ENCODE measurements around the gene PTX3. TPM values are rescaled to one million over a fixed set of nuclear protein-coding genes. Genes with fewer than 3 reads are reported as not detected.

The PTX3 gene
- total and polyA plus RNA-seq, 2 of the 13 experiments (the other 11 are each of a cell fraction or from before 2014, with no cell fraction given) = not detected

GRCh38 chr3:157387708-157388435 is 48.8 kb upstream of the PTX3 start:
- Histone ChIP-seq H3K9ac (ENCODE audit: insufficient read depth, low read depth, low read length) (no peak overlapping the region), H4K20me1 (ENCODE audit: insufficient read depth, low read length) (no peaks in the 10 kb centered on the region), H3K79me2 (ENCODE audit: insufficient read depth, low read length) (no peaks in the 10 kb centered on the region), H3K4me2 (ENCODE audit: low read depth, low read length) (no peak overlapping the region), H3K27me3 (ENCODE audit: control insufficient read depth in 1 of 2, insufficient read depth in 2 of 2, low read length in 2 of 2) (no peaks in the 10 kb centered on the region; a peak in 1 of 5 replicates), H3K4me1 (ENCODE audit: insufficient read depth, low read length) (no peaks in the 10 kb centered on the region), H3K9me3 (ENCODE audit: low read length) (no peaks in the 10 kb centered on the region), H3K27ac (ENCODE audit: extremely low read length, insufficient read depth, low read length) (no peak overlapping the region), H3K36me3 (replicated peaks in 1 of 2; ENCODE audit: control insufficient read depth in 1 of 2, insufficient read depth in 2 of 2, low read length in 2 of 2) (no peaks in the 10 kb centered on the region), H2AFZ (ENCODE audit: low read length) (no peak overlapping the region), H3K4me3 (replicated peaks in 1 of 3; ENCODE audit: insufficient read depth in 1 of 3, low read depth in 2 of 3, low read length in 3 of 3) (no peak overlapping the region)
- intact Hi-C loops (cut with micrococcal nuclease; ENCODE audit: unreplicated experiment) = no loop called here
- in situ Hi-C loops (cut with HindIII; ENCODE audit: extremely low pct_ligation_motif_present, low pct_unique_long_range_greater_than_20kb) = no loop called here
- ChIA-PET POLR2A (no interaction called here), CTCF (ENCODE audit: low intra/inter-chr PET ratio, low total read pairs) (no interaction called here)
- FAIRE-seq (no peak), ATAC-seq (no peak), DNase-seq (ENCODE audit: low spot score) (no peak)
- BruUV-seq (replicated peaks) = no TSS peak
- TF ChIP-seq MAFF (IDR thresholded peaks at IDR 0.05; ENCODE audit: low read depth, low read length) (0 out of 2 replicates have a peak, but pooled peaks have one; percentile 34), ZNF143 (CRISPR knock-in tag; IDR thresholded peaks at IDR 0.05) (no peak), PHF8 (CRISPR knock-in tag; IDR thresholded peaks at IDR 0.05) (no peak), MAFK (conservative IDR thresholded peaks at IDR 0.05 in 1 of 2, IDR thresholded peaks at IDR 0.05 in 1 of 2; ENCODE audit: low read length in 2 of 2) (peak in 1 of 2 experiments; percentile 53; a peak in 2 of 4 replicates)
- WGBS (ENCODE audit: low lambda C conversion rate) = 0% methylated on average over 3 of the region's 3 CpGs

GRCh38 chr3:157388976-157389375 is 47.7 kb upstream of the PTX3 start:
- in situ Hi-C loops (cut with HindIII; ENCODE audit: extremely low pct_ligation_motif_present, low pct_unique_long_range_greater_than_20kb) = no loop called here
- no peak overlapping the region for H3K4me2 ChIP-seq (ENCODE audit: low read depth, low read length)
- TF ChIP-seq SNAPC2 (CRISPR knock-in tag; IDR thresholded peaks at IDR 0.05) = no peak
- TF ChIP-seq ZSCAN9 (CRISPR knock-in tag; IDR thresholded peaks at IDR 0.05; ENCODE audit: borderline replicate concordance) = no peak
- no peak for TF ChIP-seq POLR2AphosphoS2 (IDR thresholded peaks at IDR 0.05; ENCODE audit: low read depth, low read length)
- no peak for TF ChIP-seq RBAK (CRISPR knock-in tag; IDR thresholded peaks at IDR 0.05)
- TF ChIP-seq TRIM22 (IDR thresholded peaks at IDR 0.05) = no peak
- TF ChIP-seq SP1 (IDR thresholded peaks at IDR 0.05) = no peak
- TF ChIP-seq SP1 (CRISPR knock-in tag; IDR thresholded peaks at IDR 0.05) = no peak
- no peak for TF ChIP-seq PRMT3 (CRISPR knock-in tag; IDR thresholded peaks at IDR 0.05; ENCODE audit: borderline replicate concordance, low read depth)
- TF ChIP-seq CHCHD3 (CRISPR knock-in tag; IDR thresholded peaks at IDR 0.05) = no peak
- TF ChIP-seq ZMYM3 (CRISPR knock-in tag; IDR thresholded peaks at IDR 0.05) = no peak
- no peak for TF ChIP-seq SKIL (CRISPR knock-in tag; IDR thresholded peaks at IDR 0.05; ENCODE audit: borderline replicate concordance)
- TF ChIP-seq ZNF382 (CRISPR knock-in tag; IDR thresholded peaks at IDR 0.05; ENCODE audit: borderline replicate concordance) = no peak
- TF ChIP-seq TOE1 (CRISPR knock-in tag; IDR thresholded peaks at IDR 0.05) = no peak
- no peak for TF ChIP-seq MAX (IDR thresholded peaks at IDR 0.05)

More at GRCh38 chr3:157388976-157389375, 47.7 kb upstream of the PTX3 start:
- no peak for ATAC-seq
- DNase-seq (ENCODE audit: low spot score) = no peak
- CTCF ChIA-PET (ENCODE audit: low intra/inter-chr PET ratio, low total read pairs) = no interaction called here
- H3K4me3 ChIP-seq (replicated peaks in 1 of 3; ENCODE audit: insufficient read depth in 1 of 3, low read depth in 2 of 3, low read length in 3 of 3) = no peak overlapping the region
- H3K36me3 ChIP-seq (replicated peaks in 1 of 2; ENCODE audit: control insufficient read depth in 1 of 2, insufficient read depth in 2 of 2, low read length in 2 of 2) = no peaks in the 10 kb centered on the region
- no peak overlapping the region for H3K9ac ChIP-seq (ENCODE audit: insufficient read depth, low read depth, low read length)
- no peaks in the 10 kb centered on the region for H3K79me2 ChIP-seq (ENCODE audit: insufficient read depth, low read length)
- no peaks in the 10 kb centered on the region for H4K20me1 ChIP-seq (ENCODE audit: insufficient read depth, low read length)
- no peaks in the 10 kb centered on the region for H3K4me1 ChIP-seq (ENCODE audit: insufficient read depth, low read length)
- H2AFZ ChIP-seq (ENCODE audit: low read length) = no peak overlapping the region
- BruUV-seq (replicated peaks) = no TSS peak
- H3K27ac ChIP-seq (ENCODE audit: extremely low read length, insufficient read depth, low read length) = no peak overlapping the region
- H3K9me3 ChIP-seq (ENCODE audit: low read length) = no peaks in the 10 kb centered on the region
- POLR2A ChIA-PET = no interaction called here
- no peaks in the 10 kb centered on the region; a peak in 1 of 5 replicates for H3K27me3 ChIP-seq (ENCODE audit: control insufficient read depth in 1 of 2, insufficient read depth in 2 of 2, low read length in 2 of 2)
- intact Hi-C loops (cut with micrococcal nuclease; ENCODE audit: unreplicated experiment) = no loop called here
- FAIRE-seq = no peak
